IPS DF 4.7 (cell line): ENCODE data around the gene TMEM212.
"Not testable (repeated sequence)": the region's sequence is repeated elsewhere in the genome, so short reads cannot be mapped to it uniquely, and the experiment has no call there.

ENCODE experiments used
- DNase-seq: peaks from one replicate; pipeline ENCODE4 v3.0.0-alpha.2; 2013; ENCODE audit warnings: low spot score; ENCODE audit errors: extremely low read depth

Gene TMEM212

GRCh38 chr3:171883893-171884279, 40.7 kb downstream of the TMEM212 start:
- DNase-seq: no peak

DNA sequence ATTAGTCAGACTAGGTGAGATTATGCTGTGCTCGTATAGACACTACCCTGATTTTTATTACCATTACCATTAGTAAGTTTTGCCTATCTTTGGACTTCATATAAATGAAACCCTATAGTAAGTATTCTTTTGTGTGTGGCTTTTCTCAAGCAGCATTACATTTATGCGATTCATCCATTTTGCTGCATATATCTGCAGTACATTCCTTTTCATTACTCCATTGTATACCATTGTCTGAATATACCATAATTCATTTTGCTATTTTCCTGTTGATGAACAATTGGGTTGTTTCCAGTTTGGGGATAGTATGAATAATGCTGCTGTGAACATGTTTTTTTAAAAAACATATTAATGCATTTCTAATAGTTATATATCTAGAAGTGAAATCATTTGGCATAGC, 45.3 kb downstream of the TMEM212 start:
- DNase-seq: no peak

DNA sequence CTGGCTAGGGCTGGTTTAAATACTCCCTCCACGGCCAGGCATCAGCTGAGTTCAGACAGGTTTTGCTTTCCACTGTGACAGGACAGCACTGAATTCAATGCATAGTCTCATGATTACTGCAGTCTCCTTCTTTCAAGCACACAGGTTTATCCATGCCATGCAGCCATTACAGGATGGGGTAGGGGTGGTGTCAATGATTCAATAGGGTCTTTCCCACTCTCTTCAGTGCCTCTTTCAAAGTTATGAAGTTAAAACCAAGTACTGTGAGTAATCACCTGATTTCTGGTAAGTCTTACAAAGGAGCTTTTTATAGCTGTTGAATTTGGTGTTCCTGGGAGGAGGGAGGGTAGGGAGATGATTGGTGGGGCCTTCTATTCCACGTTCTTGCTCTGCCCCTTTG, 47.2 kb downstream of the TMEM212 start:
- no peak for DNase-seq

DNA sequence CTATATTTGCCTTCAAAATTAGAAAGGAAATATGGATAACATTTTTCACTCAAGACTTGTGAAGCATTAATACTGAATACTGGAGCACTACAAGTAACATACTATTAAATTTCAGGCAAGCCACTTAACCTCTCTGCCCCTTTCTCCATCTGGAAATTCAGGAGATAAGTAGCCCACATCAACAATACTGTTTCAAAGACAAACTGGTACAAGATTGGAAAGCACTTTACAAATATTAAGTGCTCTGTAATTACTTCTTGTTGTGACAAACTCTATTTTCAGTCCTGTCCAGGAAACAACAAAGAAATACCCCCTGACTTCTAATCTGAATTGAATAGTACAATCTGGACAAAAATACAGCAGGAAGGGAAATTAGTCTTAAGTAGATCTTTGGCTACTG, 49.3 kb downstream of the TMEM212 start:
- DNase-seq: no peak

- DNase-seq: no peak
These were observed 52.1 kb downstream of the TMEM212 start for GRCh38 chr3:171895291-171895690.

DNA sequence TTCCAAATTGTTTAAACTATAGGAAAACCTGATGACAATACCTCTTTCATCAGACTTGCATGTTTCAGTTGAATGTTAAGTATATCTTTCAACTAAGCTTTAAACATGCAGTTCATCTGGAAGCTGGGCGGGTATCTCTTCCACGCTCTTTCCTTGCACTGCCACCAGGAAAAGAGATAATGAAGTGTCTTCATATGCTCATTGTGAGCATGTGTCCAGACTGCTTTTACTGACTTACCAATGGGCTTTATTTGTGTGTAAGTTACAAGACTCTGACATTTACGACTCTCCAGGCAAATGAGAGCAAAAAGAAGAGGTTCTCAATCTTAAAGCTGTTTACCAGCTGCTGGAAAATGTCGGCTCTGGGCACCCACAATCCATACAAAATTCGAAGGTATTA, 52.8 kb downstream of the TMEM212 start:
- DNase-seq: no peak

GRCh38 chr3:171896316-171896715, 53.2 kb downstream of the TMEM212 start:
- DNase-seq: no peak

- DNase-seq: no peak
These were observed 55.0 kb downstream of the TMEM212 start for GRCh38 chr3:171898192-171898591.

GRCh38 chr3:171900446-171900845, 57.3 kb downstream of the TMEM212 start:
- no peak for DNase-seq

DNA sequence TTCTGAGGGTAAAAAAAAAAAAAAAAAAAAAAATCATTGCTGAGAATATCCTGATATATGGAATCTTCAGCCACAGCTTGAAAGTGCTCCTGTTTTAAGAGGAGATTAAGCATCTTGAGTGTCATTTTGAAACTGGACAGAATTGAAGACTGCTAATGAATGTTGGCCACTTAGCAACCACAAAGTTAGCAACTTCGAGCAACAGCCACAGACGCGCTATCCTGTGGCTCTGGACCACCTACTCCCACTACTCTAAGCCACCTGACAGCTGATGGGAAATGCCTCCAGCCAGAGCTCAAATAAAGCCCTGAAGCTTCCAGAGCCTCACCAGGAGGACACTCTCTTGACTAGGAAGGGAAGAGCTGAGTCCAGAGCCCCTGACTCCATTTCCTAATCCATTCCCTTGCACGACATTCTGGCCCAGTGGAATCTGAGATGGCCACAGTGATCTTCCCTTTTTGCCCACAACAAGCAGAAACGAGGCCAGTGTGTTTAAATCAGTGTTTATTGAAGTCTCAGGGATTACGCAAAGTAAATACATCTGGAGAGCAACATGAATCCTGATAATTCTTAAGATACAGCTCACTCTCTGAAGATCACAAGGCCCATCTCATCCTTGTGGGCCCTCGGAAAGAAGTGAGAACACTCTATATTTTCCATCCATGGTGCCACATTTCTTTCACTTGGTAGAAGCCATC, 58.6 kb downstream of the TMEM212 start:
- no peak for DNase-seq

DNA sequence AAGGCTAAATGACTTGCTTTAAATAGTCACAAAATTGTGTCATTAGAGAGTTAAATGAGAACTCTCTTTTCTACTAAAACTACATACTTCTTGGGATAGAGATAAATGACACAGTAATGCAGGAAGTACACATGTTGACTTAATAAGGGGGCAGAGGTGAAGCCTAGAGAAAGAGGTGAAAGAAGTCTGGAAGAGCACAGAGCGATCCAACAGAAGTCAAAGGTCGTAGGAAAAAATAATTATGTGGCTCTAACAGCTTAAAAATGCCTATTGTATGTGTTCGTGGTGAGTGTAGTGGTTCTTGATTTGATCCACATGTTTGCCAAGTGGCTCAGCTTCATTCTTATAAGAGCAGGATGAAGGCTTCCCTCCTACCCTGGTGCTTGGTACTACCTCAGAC, 61.7 kb downstream of the TMEM212 start:
- no peak for DNase-seq

DNA sequence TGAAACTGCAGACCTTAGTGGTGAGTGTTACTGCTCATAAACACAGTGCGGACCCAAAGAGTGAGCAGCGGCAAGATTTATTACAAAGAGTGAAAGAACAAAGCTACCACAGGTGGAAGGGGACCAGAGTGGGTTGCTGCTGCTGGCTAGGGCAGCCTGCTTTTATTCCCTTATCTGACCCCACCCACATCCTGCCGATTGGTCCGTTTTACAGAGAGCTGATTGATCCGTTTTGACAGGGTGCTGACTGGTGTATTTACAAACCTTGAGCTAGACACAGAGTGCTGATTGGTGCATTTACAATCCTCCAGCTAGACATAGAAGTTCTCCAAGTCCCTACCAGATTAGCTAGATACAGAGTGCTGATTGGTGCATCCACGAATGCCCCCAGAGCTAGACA, 63.4 kb downstream of the TMEM212 start:
- DNase-seq: not testable (repeated sequence)

GRCh38 chr3:171906951-171907676, 64.0 kb downstream of the TMEM212 start:
- no peak for DNase-seq

DNA sequence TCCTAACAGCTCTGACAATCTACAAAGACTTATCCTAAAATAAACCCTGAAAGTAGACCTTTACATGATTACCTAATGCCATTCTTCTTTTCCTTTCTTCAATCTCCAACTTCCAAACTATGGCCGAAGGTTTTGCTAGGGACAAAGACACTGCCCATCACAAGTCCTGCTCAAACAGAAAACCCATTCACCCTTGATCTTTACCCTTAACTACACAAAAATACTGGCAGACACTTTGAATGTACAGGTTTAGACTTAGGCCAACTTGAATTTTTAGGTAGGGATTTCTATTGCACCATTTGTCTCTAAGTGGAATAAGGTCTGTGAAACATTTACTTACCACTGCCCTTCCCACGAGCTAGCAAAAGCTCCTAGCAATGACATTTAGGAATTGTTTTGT, 64.6 kb downstream of the TMEM212 start:
- DNase-seq: no peak

DNA sequence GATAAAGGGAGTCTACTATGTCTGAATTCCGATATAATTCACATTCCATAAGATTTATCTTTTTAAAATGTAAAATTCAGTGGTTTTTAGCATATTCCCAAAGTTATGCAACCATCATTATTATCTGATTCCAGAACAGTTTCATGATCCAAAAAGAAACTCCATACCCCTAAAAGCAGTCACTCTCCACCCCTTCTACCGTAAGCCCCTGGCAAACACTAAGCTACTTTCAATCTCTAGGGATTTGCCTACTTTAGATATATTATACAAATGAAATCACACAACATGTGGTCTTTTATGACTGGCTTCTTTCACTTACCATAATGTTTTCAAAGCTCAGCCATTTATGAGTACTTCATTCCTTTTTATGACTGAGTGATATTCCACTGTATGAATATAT, 65.6 kb downstream of the TMEM212 start:
- no peak for DNase-seq
